Effector memory CD8-positive, alpha-beta T cell (primary cell): ENCODE results near the gene RAB11FIP2.
A peak's percentile ranks its signal among the peaks of the same experiment; 100 is the strongest.

Source experiments
- ATAC-seq: fragments of 150-1000 bp; cut with Tn5 transposase; replicated peaks from 2 replicates; pipeline ENCODE4 v1.10.0; 2021; ENCODE audit warnings: mild to moderate bottlenecking, moderate library complexity
- DNase-seq, 3 experiments: peaks; one replicate each; pipeline ENCODE4 v3.0.0; 2021
- H3K27ac Mint-ChIP-seq, 2 donors: one replicate each; pipeline ENCODE4 v1.8.0; 2022; ENCODE audit warnings: mild to moderate bottlenecking in 2 of 2, mixed read lengths in 2 of 2, moderate library complexity in 2 of 2
- H3K27me3 Mint-ChIP-seq, 2 donors: one replicate each; pipeline ENCODE4 v1.8.0; 2022; ENCODE audit warnings: mixed read lengths in 2 of 2
- H3K36me3 Mint-ChIP-seq: one replicate; pipeline ENCODE4 v1.8.0; 2022; ENCODE audit warnings: mild to moderate bottlenecking, moderate library complexity, mixed read lengths; ENCODE audit not compliant: insufficient read depth
- H3K4me1 Mint-ChIP-seq, 2 donors: one replicate each; pipeline ENCODE4 v1.8.0; 2022; ENCODE audit warnings: low read depth in 2 of 2, mixed read lengths in 2 of 2
- H3K4me3 Mint-ChIP-seq, 2 donors: one replicate each; pipeline ENCODE4 v1.8.0; 2022; ENCODE audit warnings: mild to moderate bottlenecking in 2 of 2, mixed read lengths in 2 of 2, moderate library complexity in 2 of 2
- H3K9me3 Mint-ChIP-seq, 2 donors: one replicate each; pipeline ENCODE4 v1.8.0; 2022; ENCODE audit warnings: mixed read lengths in 2 of 2

Gene RAB11FIP2

DNA sequence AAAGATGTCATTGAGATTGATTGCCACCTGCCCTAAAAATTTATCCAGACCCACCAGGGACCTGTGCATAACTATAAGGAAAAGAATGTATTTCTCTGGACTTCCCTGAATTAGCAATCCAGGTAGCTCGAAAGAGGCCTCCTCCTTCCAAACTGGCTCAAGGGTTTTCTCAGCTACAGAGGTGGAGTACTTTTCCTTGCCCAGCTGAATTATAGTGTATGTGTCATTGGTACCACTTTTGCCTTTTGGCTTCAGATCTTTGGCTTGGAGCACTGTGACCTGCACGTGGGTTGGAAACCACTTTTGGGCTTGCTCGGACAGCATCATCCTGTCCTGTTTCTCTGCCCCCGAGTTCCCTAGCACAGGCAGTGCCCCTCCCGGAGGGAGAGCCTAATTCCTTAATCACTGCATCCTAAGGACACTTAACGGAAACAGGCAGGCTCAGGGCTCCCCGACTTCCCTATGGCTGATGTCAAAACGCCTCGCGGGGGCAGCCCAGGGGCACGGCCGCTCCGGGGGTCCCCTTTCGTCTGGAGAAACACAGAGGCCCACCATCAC lies 825 bp downstream of the RAB11FIP2 start:
- Mint-ChIP-seq H3K36me3 (peaks cover 9% of the 10 kb centered on the region), H3K9me3 (no peaks in the 10 kb centered on the region), H3K27me3 (no peaks in the 10 kb centered on the region), H3K4me3 (peak overlapping the region; percentile 83 to 85), H3K27ac (peak overlapping the region; percentile 79 to 88), H3K4me1 (peaks cover 14 to 34% of the 10 kb centered on the region in 2 donors)
- peak; percentile 7 to 24 (median 8) for DNase-seq
- peak; percentile 16 for ATAC-seq

DNA sequence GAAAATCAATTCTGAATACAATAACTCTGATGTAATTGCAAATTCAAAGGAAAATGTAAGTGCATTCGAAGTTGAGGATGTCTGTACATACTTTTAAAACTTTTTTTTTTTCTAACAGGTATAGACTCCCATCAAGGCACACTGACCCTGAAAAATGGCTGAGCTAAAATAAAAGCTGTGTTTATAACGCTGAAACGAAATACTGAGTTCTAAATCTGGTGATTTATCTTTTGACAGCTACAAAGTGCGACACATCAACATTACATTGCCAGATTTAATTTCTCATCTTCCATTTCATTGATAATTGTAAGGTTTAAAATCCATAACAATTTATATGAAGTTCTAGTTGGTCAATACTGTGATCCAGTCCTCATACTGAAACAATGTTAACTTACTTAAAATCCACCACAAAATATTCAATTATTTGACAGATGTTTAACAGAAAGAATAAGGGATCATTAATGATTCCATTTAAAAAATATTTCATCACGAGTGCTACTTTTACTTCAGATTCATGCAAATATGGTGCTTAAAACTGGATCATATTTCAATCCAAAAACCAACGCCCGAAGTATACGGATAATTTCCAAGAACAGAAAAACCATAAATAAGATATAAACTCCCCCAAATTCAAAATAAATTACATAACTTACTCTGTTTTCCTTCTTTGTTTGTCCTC lies 1.4 kb downstream of the RAB11FIP2 start:
- H3K4me1 Mint-ChIP-seq: peaks cover 14 to 34% of the 10 kb centered on the region in 2 donors
- no peaks in the 10 kb centered on the region for H3K27me3 Mint-ChIP-seq
- peak overlapping the region; percentile 79 to 88 for H3K27ac Mint-ChIP-seq
- no peaks in the 10 kb centered on the region for H3K9me3 Mint-ChIP-seq
- H3K36me3 Mint-ChIP-seq: peaks cover 9% of the 10 kb centered on the region
- H3K4me3 Mint-ChIP-seq: peak overlapping the region; percentile 83 to 85
- no peak for ATAC-seq
- DNase-seq: no peak

DNA sequence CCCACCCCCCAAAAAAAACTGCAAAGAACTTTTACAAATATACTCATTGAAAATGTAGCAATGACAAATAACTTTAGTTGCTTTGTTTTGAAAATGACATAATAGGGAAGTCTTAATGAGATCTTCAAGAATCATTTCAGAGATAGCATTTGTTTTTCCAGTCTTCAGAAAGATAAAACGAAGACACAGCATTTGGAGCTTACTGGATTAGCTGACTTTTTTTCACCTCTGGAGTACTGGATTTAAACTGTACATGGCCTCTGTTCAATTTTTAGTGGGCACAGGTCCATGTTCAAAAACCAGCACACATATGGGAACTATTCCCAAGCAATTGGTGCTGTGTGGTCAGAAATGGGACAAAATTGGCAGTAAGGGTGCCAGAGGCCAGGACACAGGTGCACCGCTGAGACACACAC lies 3.9 kb downstream of the RAB11FIP2 start:
- peaks cover 19% of the 10 kb centered on the region for H3K36me3 Mint-ChIP-seq
- ATAC-seq (no peak), DNase-seq (no peak)
- H3K4me1 Mint-ChIP-seq: peaks cover 14 to 34% of the 10 kb centered on the region in 2 donors
- H3K9me3 Mint-ChIP-seq: no peaks in the 10 kb centered on the region
- H3K4me3 Mint-ChIP-seq: peak overlapping the region in 1 of 2 donors; percentile 8
- H3K27ac Mint-ChIP-seq: no peak overlapping the region
- H3K27me3 Mint-ChIP-seq: no peaks in the 10 kb centered on the region

DNA sequence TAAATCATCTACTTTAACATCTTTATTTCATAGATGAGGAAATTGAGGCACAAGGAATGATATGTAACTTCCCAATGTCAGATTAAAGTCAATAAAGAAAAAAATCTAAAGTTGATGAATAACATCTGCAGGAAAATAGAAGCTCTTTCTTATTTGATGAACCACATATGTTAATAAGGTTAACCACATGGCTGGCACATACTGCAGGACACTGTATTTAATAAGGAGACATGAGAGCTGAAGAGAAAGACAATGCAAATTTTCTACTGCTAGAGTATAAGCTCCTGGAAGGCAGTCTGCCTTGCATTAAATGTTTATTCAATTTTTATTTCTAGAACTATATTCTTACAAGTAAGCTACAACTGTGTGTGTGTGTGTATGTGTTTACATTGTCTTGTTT lies 4.4 kb downstream of the RAB11FIP2 start:
- no peak for DNase-seq
- H3K9me3 Mint-ChIP-seq: no peaks in the 10 kb centered on the region

DNA sequence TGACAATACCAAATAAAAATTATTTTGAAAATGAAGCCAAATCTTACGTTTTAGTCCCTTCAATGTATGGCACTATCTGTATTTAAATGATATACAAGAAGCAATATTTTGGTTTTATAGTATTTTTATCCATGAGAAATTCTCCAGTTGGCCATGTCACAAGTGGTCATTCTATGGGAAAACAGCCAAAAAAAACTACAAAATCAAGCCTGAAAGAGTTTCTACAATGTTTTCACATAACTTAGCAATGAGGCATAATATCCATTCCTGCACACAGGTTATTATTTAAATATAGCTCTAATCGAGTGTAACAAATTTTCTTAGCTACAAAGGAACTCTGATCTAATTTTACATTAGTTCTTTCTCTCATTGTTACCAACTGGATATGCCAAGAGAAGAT lies 5.4 kb downstream of the RAB11FIP2 start:
- H3K36me3 Mint-ChIP-seq: peaks cover 14% of the 10 kb centered on the region
- H3K4me1 Mint-ChIP-seq: peaks cover 12 to 34% of the 10 kb centered on the region in 2 donors
- no peak overlapping the region for H3K4me3 Mint-ChIP-seq
- DNase-seq: no peak
- H3K27me3 Mint-ChIP-seq: no peaks in the 10 kb centered on the region
- no peaks in the 10 kb centered on the region for H3K9me3 Mint-ChIP-seq
- H3K27ac Mint-ChIP-seq: no peak overlapping the region
- no peak for ATAC-seq

More for the DNA sequence above, 4.4 kb downstream of the RAB11FIP2 start:
- H3K36me3 Mint-ChIP-seq: peaks cover 17% of the 10 kb centered on the region
- H3K27me3 Mint-ChIP-seq: no peaks in the 10 kb centered on the region
- ATAC-seq: no peak
- H3K27ac Mint-ChIP-seq: no peak overlapping the region
- no peak overlapping the region for H3K4me3 Mint-ChIP-seq
- peaks cover 14 to 34% of the 10 kb centered on the region in 2 donors for H3K4me1 Mint-ChIP-seq

DNA sequence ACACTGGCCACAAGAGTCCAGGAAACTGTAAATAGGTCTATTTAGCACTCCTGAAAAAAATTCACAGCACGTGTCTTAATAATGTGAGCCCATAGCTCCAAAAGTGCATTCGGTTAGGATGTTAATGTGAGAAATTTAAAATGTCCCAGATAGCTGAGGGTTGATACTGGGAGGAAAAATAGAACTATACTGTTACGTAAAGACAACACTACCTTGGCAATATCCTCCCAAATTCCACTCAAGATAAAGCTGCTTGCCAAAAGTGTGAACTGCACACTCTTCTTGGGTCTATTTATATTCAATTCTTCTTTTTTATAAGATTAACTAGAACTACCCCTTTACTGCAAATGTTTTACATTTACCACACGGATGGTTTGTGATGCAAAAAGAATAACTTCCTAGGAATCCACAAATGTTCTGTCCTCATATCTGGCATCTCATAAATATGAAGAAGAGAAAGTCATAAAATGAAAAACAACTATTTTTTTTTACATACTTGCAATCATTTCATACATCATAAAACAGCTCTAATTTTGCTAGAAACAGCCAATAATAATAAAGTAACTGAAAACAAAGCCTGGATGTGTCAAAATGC lies 10.4 kb downstream of the RAB11FIP2 start:
- DNase-seq (no peak), ATAC-seq (no peak)
- H3K9me3 Mint-ChIP-seq: no peaks in the 10 kb centered on the region
- no peak overlapping the region for H3K4me3 Mint-ChIP-seq
- no peak overlapping the region for H3K27ac Mint-ChIP-seq
- no peaks in the 10 kb centered on the region for H3K4me1 Mint-ChIP-seq
- H3K36me3 Mint-ChIP-seq: peaks cover 21% of the 10 kb centered on the region
- no peaks in the 10 kb centered on the region for H3K27me3 Mint-ChIP-seq

DNA sequence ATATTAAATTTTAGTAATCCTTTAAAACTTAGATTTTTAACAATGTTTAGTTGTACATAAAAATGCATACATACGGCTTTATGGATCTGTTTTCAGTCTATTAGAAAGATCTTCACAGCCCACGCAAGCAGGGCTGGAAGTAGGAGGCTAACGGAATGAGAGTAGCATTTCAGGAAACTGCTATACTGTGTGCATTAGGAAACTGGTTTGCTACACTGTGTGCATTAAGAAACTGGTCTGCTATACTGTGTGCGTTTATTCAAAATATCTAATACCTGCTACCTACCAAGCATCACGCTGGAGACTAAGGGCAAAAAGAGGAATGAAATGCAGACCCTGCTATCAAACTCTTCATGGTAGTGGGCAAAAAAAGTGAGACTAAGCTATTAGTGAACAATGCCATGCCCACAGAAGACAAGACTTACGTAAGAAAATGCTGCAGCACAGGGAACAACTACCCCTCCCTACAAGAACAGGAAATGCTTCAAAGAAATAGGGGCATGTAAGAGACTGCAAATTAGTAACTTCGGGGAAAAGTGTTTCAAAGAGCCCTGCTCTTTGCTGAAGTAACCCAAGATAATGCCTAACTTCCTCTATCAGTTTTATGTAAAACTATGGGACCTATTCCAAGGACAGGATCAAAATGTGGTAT lies 11.3 kb downstream of the RAB11FIP2 start:
- H3K27ac Mint-ChIP-seq: no peak overlapping the region
- DNase-seq: no peak
- no peak overlapping the region for H3K4me3 Mint-ChIP-seq
- H3K27me3 Mint-ChIP-seq: no peaks in the 10 kb centered on the region
- H3K36me3 Mint-ChIP-seq: peaks cover 21% of the 10 kb centered on the region
- no peaks in the 10 kb centered on the region for H3K9me3 Mint-ChIP-seq
- ATAC-seq: peak; percentile 29
- peaks cover 0 to 1% of the 10 kb centered on the region in 2 donors for H3K4me1 Mint-ChIP-seq

DNA sequence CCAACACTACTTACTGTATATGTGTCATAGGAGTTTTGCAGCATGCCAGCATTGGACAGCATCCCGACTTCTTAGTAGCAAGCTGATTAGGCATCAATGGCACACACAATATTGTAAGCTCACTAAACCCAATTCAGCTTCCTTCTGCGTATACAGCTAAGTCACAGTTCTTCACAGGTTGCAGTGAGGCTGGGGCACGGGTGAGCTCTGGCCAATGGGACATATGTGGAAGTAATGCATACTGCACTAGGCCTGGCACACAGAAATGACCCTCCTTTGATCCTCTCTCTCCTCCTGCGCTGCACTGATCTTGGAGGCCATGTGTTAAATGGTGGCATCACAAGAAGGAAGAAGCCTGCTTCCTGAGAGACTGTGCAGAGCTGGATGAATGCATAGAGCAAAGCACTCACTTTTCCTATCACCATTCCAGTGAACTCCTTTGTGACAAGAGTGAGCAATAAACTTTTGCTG lies 11.9 kb downstream of the RAB11FIP2 start:
- no peak for DNase-seq
- Mint-ChIP-seq H3K27ac (no peak overlapping the region), H3K27me3 (no peaks in the 10 kb centered on the region), H3K4me3 (no peak overlapping the region), H3K9me3 (no peaks in the 10 kb centered on the region), H3K4me1 (peaks cover 0 to 1% of the 10 kb centered on the region in 2 donors), H3K36me3 (peaks cover 21% of the 10 kb centered on the region)
- ATAC-seq: no peak

DNA sequence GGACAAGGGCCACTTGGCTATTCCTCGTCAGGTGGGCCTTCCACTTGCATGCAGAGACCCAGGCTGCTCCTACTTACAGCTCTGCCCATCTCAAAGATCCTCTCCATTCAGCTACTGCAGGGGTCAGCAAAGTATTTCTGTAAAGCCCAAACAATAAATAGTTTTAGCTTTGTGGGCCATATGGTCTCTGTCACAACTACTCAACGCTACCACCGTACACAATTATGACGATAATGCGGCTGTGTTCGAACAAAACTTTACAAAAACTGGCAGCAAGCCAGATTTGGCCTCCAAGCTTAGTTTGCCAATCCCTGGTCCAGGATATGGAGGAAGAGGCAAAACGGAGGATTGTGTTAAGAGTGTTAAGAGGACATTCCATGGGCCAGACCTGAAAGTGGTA lies 12.8 kb downstream of the RAB11FIP2 start:
- Mint-ChIP-seq H3K27me3 (no peaks in the 10 kb centered on the region), H3K9me3 (no peaks in the 10 kb centered on the region), H3K4me1 (peaks cover 1 to 5% of the 10 kb centered on the region in 2 donors), H3K36me3 (peaks cover 13% of the 10 kb centered on the region), H3K4me3 (no peak overlapping the region), H3K27ac (no peak overlapping the region)
- ATAC-seq (no peak), DNase-seq (no peak)

DNA sequence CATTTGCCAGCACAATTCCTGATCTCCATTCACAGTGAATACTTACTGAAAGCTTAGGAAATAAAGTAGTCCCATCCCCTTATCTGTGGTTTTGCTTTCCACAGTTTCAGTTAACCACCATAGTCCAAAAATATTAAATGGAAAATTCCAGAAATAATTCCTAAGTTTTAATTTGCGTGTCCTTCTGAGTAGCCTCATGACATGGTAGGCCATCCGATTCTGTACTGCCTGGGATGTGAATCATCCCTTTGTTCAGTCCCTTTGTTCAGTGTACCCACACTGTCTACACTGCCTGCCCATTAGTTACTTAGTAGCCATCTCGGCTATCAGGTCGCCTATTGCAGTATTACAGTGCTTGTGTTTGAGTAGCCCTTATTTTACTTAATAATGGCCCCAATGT lies 14.2 kb downstream of the RAB11FIP2 start:
- H3K4me1 Mint-ChIP-seq: peaks cover 1 to 8% of the 10 kb centered on the region in 2 donors
- DNase-seq (no peak), ATAC-seq (no peak)
- no peaks in the 10 kb centered on the region for H3K27me3 Mint-ChIP-seq
- H3K36me3 Mint-ChIP-seq: peaks cover 11% of the 10 kb centered on the region
- no peaks in the 10 kb centered on the region for H3K9me3 Mint-ChIP-seq
- no peak overlapping the region for H3K27ac Mint-ChIP-seq
- no peak overlapping the region for H3K4me3 Mint-ChIP-seq

DNA sequence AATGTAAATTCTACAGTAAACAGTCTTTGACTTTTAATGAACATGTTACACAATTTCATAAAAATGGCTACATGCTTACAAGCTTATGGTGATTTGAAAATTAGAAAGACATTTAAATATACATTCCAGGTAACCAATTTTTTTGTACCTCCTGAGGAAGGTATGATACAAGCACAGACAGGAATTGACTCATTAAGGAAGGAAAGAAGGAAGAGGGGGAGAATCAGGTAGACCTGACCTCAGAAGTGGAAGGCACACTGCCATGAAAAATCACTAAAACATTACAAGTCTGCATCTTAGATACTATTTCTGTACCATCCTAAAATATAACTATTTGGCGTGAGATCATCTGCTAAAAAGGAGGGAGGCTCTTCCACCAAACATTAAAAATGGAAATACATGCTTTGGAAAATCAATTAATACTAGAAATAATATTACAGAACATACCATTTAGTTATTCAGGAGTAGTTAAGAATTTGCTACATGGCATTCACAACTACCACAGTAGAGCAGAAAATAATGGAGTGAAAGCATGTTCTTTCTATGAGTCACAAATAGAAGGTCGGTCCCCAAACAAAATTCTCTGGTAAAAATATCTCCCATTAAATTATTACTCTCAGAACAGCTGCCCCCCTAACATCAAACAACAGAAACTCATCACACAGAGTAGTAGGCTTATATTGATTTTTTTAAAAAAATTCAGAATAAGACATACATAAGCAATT lies 15.2 kb downstream of the RAB11FIP2 start:
- ATAC-seq (no peak), DNase-seq (no peak)
- H3K36me3 Mint-ChIP-seq: peaks cover 7% of the 10 kb centered on the region
- no peaks in the 10 kb centered on the region for H3K9me3 Mint-ChIP-seq
- H3K27ac Mint-ChIP-seq: no peak overlapping the region
- peaks cover 1 to 8% of the 10 kb centered on the region in 2 donors for H3K4me1 Mint-ChIP-seq
- H3K4me3 Mint-ChIP-seq: no peak overlapping the region
- H3K27me3 Mint-ChIP-seq: no peaks in the 10 kb centered on the region

DNA sequence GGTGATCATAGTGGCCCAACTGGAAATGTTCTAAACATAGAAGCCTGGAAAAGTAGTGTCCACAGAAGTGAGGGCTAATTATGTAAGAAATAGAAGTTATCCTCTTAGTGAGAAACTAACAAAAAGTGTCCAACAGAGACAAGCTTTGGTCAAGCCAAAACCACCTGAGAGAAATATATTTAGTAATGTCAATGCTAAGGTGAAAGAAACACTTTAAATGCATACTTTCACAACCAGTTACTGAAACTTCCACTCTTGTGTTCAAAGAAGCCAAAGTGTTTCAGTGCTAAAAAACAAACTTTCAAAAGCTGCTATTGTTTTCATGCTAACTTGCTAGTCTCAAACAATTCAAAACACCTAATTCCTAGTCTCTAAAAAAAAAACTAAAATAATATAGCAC lies 18.1 kb downstream of the RAB11FIP2 start:
- Mint-ChIP-seq H3K27ac (no peak overlapping the region), H3K27me3 (no peaks in the 10 kb centered on the region), H3K4me3 (no peak overlapping the region), H3K36me3 (peaks cover 7% of the 10 kb centered on the region), H3K9me3 (no peaks in the 10 kb centered on the region), H3K4me1 (peaks cover 1 to 11% of the 10 kb centered on the region in 2 donors)
- DNase-seq: no peak
- no peak for ATAC-seq

DNA sequence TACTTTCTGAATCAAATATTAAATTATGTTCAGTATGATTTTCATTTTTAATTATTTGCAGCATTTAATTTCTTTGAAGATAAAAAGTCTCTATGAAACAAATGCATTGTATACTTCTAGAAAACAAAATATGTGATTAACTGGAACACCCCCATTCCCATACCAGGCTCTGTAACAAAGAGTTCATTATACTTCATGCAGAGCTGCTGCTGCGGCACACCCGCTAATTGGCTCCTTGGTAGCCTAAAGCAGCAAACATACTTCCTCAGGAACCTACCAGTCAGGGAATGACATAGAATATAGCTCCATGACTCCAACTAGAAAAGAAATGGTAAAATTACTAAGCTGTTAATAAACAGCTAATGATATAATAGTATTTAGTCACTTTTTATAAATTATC lies 19.3 kb downstream of the RAB11FIP2 start:
- peaks cover 1 to 11% of the 10 kb centered on the region in 2 donors for H3K4me1 Mint-ChIP-seq
- H3K9me3 Mint-ChIP-seq: no peaks in the 10 kb centered on the region
- H3K36me3 Mint-ChIP-seq: no peaks in the 10 kb centered on the region
- no peak for DNase-seq
- no peak overlapping the region for H3K4me3 Mint-ChIP-seq
- no peaks in the 10 kb centered on the region for H3K27me3 Mint-ChIP-seq
- H3K27ac Mint-ChIP-seq: no peak overlapping the region
- ATAC-seq: no peak
